CD4-positive, alpha-beta T cell (primary cell): Measurements from ENCODE around the gene SLC38A4. TPM values are rescaled to one million over a fixed set of nuclear protein-coding genes. Genes with fewer than 3 reads are reported as not detected.

Source experiments
- ATAC-seq: fragments of 200-7000 bp; cut with Tn5 transposase; one replicate; pipeline ENCODE4 v1.10.0; 2022; ENCODE audit warnings: mild to moderate bottlenecking; ENCODE audit not compliant: poor library complexity
- CTCF ChIA-PET: fragments of 350-600 bp; sonication (Branson Sonifier 250); formaldehyde crosslinking; loops from one replicate; lab custom pipeline; 2021; ENCODE audit warnings: antibody characterized with exemption, inconsistent platforms; lab: Charles Lee
- POLR2A ChIA-PET: fragments of 350-600 bp; sonication (Branson Sonifier 250); formaldehyde crosslinking; loops from one replicate; lab custom pipeline; 2021; ENCODE audit warnings: antibody characterized with exemption, inconsistent platforms; lab: Charles Lee
- DNase-seq, 14 experiments: peaks; one replicate each; pipeline ENCODE4 v3.0.0-alpha.2; 2013 to 2020; ENCODE audit warnings: mixed read lengths in 2 of 14
- H3K27ac ChIP-seq, 2 donors: one replicate each; pipeline versions ENCODE4 v1.5.1 to v1.7.0; 2013; ENCODE audit warnings: low read length in 2 of 2, low read depth in 1 of 2, mild to moderate bottlenecking in 1 of 2
- H3K27me3 ChIP-seq, 2 experiments: 1 replicate in 1 of 2; 2 replicates in 1 of 2; pipeline versions ENCODE4 v1.6.1 to v1.7.0; 2013; ENCODE audit warnings: low read length in 2 of 2, control low read depth in 1 of 2, mild to moderate bottlenecking in 1 of 2, moderate library complexity in 1 of 2; ENCODE audit not compliant: insufficient read depth in 2 of 2, control insufficient read depth in 1 of 2
- H3K36me3 ChIP-seq: one replicate; pipeline ENCODE4 v1.6.1; 2013; ENCODE audit warnings: low read length, control low read depth; ENCODE audit not compliant: insufficient read depth
- H3K4me1 ChIP-seq: one replicate; pipeline ENCODE4 v1.6.1; 2013; ENCODE audit warnings: low read length, control low read depth; ENCODE audit not compliant: insufficient read depth
- H3K4me3 ChIP-seq: one replicate; pipeline ENCODE4 v1.5.1; 2013; ENCODE audit warnings: mild to moderate bottlenecking, low read length, moderate library complexity
- H3K9me3 ChIP-seq, 2 experiments: 1 replicate in 1 of 2; 2 replicates in 1 of 2; pipeline versions ENCODE4 v1.6.1 to v1.7.0; 2013; ENCODE audit warnings: low read length in 2 of 2, mild to moderate bottlenecking in 2 of 2, control low read depth in 1 of 2, moderate library complexity in 1 of 2; ENCODE audit not compliant: control insufficient read depth in 1 of 2, insufficient read depth in 1 of 2
- H3K27ac Mint-ChIP-seq: one replicate; pipeline ENCODE4 v1.8.0; 2020; ENCODE audit warnings: mixed read lengths
- H3K27me3 Mint-ChIP-seq: one replicate; pipeline ENCODE4 v1.8.0; 2021; ENCODE audit warnings: mixed read lengths
- H3K36me3 Mint-ChIP-seq: one replicate; pipeline ENCODE4 v1.8.0; 2021; ENCODE audit warnings: low read depth, mixed read lengths
- H3K4me1 Mint-ChIP-seq: one replicate; pipeline ENCODE4 v1.8.0; 2021; ENCODE audit warnings: low read depth, mixed read lengths
- H3K4me3 Mint-ChIP-seq: one replicate; pipeline ENCODE4 v1.8.0; 2020; ENCODE audit warnings: mild to moderate bottlenecking, mixed read lengths
- H3K9me3 Mint-ChIP-seq: one replicate; pipeline ENCODE4 v1.8.0; 2020; ENCODE audit warnings: mixed read lengths
- CTCF ChIP-seq: fragments of 200-600 bp; IDR thresholded peaks from one replicate; pipeline ENCODE4 v1.8.0; 2022; ENCODE audit warnings: antibody characterized with exemption, mild to moderate bottlenecking
- intact Hi-C, 2 experiments: fragments of 100-400 bp; cut with DNase I in 1 of 2; cut with micrococcal nuclease in 1 of 2; formaldehyde crosslinking; loops; one replicate each; pipeline versions ENCODE4 v1.15.1 to v1.9.0; 2023 to 2025; cut with DNase I, micrococcal nuclease
- polyA plus RNA-seq, 2 donors: library from polyadenylated mRNA; unstranded; fragments of 120-200 nt; gene quantifications; one replicate each; pipeline ENCODE4 v1.2.1, GENCODE V29; 2013
- total RNA-seq, 174 experiments: library from RNA in 2 of 174; stranded (reverse) in 2 of 174; gene quantifications; one replicate each; pipeline ENCODE4 v1.2.3 and lab custom pipeline; 2021 to 2026

Gene SLC38A4, protein sequence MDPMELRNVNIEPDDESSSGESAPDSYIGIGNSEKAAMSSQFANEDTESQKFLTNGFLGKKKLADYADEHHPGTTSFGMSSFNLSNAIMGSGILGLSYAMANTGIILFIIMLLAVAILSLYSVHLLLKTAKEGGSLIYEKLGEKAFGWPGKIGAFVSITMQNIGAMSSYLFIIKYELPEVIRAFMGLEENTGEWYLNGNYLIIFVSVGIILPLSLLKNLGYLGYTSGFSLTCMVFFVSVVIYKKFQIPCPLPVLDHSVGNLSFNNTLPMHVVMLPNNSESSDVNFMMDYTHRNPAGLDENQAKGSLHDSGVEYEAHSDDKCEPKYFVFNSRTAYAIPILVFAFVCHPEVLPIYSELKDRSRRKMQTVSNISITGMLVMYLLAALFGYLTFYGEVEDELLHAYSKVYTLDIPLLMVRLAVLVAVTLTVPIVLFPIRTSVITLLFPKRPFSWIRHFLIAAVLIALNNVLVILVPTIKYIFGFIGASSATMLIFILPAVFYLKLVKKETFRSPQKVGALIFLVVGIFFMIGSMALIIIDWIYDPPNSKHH
- total RNA-seq: not detected
- polyA plus RNA-seq (2013, experiment 1 of 2): not detected
- 0.14 TPM for polyA plus RNA-seq (2013, experiment 2 of 2)
- total RNA-seq (lab: John Stamatoyannopoulos, UW): 0 to 0.13 (median 0) reads per million in 172 experiments

DNA sequence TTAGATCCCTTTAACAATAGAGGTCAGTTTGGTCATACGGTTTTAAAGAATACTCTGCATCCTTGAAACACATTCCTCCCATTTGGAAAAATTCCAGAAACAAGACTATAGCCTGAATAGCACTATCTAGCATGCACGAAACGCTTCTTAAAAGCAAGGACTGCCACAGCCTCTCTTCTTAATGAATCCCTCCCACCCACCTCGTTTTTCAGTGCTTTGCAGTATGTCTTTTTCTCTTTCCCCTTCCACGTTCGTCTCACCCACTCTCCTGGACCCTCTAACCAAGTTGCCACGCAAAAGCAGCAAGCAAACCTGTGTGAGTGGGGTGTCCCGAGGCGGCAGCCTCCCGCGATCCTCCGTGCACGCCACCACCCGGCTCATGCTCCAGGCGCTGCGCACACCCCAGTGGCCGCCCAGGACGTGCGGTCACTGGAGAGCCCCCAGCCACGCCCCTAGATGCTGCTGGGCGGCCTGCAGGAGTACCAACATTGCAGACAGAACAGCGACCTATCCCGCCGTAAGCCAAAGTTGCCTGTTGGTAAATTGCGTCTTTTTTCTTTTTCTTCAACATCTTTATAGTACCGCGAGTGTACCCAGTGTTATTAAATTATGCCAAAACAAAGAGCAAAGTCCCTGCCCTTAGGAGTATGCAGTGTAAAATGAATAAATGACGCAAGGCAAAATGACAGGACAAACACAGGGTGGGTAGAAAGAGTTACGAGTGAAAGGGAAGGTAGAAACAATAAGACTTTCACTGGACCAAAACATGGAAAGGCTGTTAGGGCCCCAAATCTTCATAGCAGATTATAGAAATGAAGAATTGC is at the start of gene SLC38A4:
SLC38A4 (minus strand) TSS at position 407 of the 824 bp plus-strand sequence. CDS start 32,926 bp downstream, outside the sequence.
- no peaks in the 10 kb centered on the region for H3K36me3 ChIP-seq
- intact Hi-C loops: no loop called here
- H3K36me3 Mint-ChIP-seq: no peaks in the 10 kb centered on the region
- H3K27ac ChIP-seq: no peak within 1 kb of the TSS
- POLR2A ChIA-PET: no interaction called here
- no peaks in the 10 kb centered on the region for H3K9me3 Mint-ChIP-seq
- peaks cover under 1% of the 10 kb centered on the region for H3K4me1 ChIP-seq
- CTCF ChIA-PET: no interaction called here
- H3K27ac Mint-ChIP-seq: no peak within 1 kb of the TSS
- peaks cover 82% of the 10 kb centered on the region for H3K27me3 Mint-ChIP-seq
- no peak for TF ChIP-seq CTCF
- H3K27me3 ChIP-seq: peaks cover 18 to 45% of the 10 kb centered on the region in 2 experiments
- peaks cover 0 to 4% of the 10 kb centered on the region in 2 experiments for H3K9me3 ChIP-seq
- ATAC-seq: no peak
- H3K4me1 Mint-ChIP-seq: peaks cover 2% of the 10 kb centered on the region
- no peak within 1 kb of the TSS for H3K4me3 ChIP-seq
- DNase-seq: no peak
- H3K4me3 Mint-ChIP-seq: no peak within 1 kb of the TSS

- H3K4me3 Mint-ChIP-seq: no peak overlapping the region
- H3K9me3 ChIP-seq: peaks cover 6 to 11% of the 10 kb centered on the region in 2 experiments
- H3K36me3 ChIP-seq: no peaks in the 10 kb centered on the region
- no peaks in the 10 kb centered on the region for H3K36me3 Mint-ChIP-seq
- ChIA-PET POLR2A (no interaction called here), CTCF (no interaction called here)
- no peak overlapping the region for H3K27ac ChIP-seq
- no peaks in the 10 kb centered on the region for H3K4me1 ChIP-seq
- intact Hi-C loops: no loop called here
- no peak for TF ChIP-seq CTCF
- peaks cover 6 to 9% of the 10 kb centered on the region in 2 experiments for H3K27me3 ChIP-seq
- no peak overlapping the region for H3K27ac Mint-ChIP-seq
- H3K4me3 ChIP-seq: no peak overlapping the region
- no peaks in the 10 kb centered on the region for H3K4me1 Mint-ChIP-seq
- no peak for ATAC-seq
- no peak for DNase-seq
- peaks cover 8% of the 10 kb centered on the region for H3K9me3 Mint-ChIP-seq
- H3K27me3 Mint-ChIP-seq: peaks cover 16% of the 10 kb centered on the region
Measured at GRCh38 chr12:46875095-46875494, 49.3 kb upstream of the SLC38A4 start.

GRCh38 chr12:46874642-46875041 is 48.8 kb upstream of the SLC38A4 start:
- ChIA-PET CTCF (interaction anchor here (0.7 kb wide), 1 partner anchor 1658 kb away, joined by 5 read pairs; no protein-coding TSS in a partner anchor), POLR2A (no interaction called here)
- H3K27ac ChIP-seq: no peak overlapping the region
- Mint-ChIP-seq H3K4me3 (no peak overlapping the region), H3K27me3 (peaks cover 16% of the 10 kb centered on the region), H3K36me3 (no peaks in the 10 kb centered on the region), H3K27ac (no peak overlapping the region), H3K4me1 (no peaks in the 10 kb centered on the region), H3K9me3 (peaks cover 8% of the 10 kb centered on the region)
- no peak overlapping the region for H3K4me3 ChIP-seq
- DNase-seq: no peak
- H3K27me3 ChIP-seq: peaks cover 6 to 9% of the 10 kb centered on the region in 2 experiments
- intact Hi-C loops: loop anchor here in 1 of 2 experiments (5.0 kb wide), 1 partner anchor 1802 kb away; no protein-coding TSS in a partner anchor
- peaks cover 6 to 11% of the 10 kb centered on the region in 2 experiments for H3K9me3 ChIP-seq
- no peaks in the 10 kb centered on the region for H3K36me3 ChIP-seq
- no peaks in the 10 kb centered on the region for H3K4me1 ChIP-seq
- TF ChIP-seq CTCF: no peak
- no peak for ATAC-seq
